GM18909 (cell line): Measurements from ENCODE around the gene DOCK8.

ENCODE experiments used
- ATAC-seq: cut with Tn5 transposase; IDR thresholded peaks from one replicate; pipeline ENCODE4 v1.9.1; 2021; ENCODE audit warnings: mild to moderate bottlenecking; ENCODE audit not compliant: unreplicated experiment, poor library complexity

The DOCK8 gene

DNA sequence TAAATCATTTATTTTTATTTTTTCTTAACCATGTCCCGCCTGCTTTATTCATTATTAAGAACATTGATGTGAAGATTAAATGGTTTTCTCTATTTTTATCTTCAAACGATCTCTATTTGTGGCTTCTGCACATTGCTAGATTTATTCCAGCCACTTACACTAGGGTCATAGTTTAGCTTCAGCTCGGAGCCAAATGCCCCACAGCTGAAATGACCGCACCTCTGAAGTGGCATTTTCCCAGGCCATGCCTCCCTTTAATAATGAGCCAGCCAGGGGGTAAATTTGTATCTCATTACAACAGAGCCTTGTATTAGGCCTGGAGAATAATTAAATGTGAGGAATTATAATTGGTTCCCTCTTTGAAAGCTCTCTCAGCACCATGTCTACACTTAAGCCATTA, 89.4 kb downstream of the DOCK8 start:
- no peak for ATAC-seq

DNA sequence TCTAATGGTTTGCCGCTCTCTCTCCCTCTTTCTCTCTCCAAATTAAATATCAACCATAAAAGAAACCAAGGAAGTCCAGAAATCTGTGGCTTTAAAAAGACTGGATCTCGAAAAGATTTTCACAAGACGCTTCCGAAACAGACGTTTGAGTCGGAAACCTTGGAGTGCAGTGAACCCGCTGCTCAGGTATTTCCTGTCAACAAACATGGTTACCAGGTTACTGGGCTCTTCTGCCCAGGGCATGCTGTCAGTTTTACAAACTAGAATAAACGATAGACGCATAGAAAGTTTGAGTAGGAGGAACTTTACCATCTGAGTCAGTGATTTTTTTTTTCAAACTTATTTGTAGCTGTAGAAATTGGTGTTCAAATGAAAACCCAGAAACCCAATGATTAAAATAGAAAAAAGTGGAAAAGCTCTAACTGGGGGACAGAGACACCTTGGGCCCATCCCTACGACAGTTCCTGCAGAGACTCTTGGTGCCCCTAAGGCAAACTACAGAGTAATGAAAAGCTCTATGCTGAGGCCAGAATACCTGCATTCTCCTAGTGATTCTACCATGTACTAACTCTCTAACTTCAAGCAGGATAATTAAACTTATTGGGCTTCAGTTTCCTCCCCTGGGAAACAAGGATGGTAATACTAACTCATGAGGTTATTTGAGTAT, 90.0 kb downstream of the DOCK8 start:
- ATAC-seq = no peak

DNA sequence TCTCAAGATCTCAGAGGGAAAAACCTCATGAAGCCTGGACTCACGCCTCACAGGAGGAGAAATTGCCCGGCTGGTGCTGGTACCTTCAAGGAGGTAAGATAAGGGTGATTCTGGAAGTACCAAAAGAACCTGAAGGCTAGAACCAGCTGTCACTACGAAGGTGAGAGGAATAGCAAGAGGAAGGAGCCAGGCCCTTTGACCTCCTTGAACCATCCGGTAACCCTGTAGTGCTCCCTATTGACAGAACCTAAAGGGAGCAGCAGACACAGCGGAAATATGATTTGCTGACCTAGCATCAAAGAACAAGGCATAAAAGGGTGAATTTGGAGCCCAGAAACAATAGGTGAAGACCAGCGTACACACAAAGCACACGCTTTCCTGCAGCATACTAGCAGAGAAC, 92.2 kb downstream of the DOCK8 start:
- ATAC-seq = no peak

DNA sequence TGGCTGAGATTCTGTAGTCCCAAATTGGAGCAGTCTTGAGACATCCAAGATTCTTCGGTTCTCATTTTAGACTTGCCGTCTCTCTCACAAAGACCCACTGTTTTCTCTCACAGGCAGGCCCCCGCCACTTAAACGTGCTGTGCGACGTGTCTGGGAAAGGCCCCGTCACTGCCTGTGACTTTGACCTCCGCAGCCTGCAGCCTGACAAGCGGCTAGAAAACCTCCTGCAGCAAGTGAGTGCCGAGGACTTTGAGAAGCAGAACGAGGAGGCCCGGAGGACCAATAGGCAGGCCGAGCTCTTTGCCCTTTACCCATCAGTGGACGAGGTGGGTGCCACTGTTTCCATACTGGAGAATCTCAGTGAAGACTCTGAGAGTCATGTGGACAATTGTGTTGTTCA, 97.2 kb downstream of the DOCK8 start:
- ATAC-seq = no peak

DNA sequence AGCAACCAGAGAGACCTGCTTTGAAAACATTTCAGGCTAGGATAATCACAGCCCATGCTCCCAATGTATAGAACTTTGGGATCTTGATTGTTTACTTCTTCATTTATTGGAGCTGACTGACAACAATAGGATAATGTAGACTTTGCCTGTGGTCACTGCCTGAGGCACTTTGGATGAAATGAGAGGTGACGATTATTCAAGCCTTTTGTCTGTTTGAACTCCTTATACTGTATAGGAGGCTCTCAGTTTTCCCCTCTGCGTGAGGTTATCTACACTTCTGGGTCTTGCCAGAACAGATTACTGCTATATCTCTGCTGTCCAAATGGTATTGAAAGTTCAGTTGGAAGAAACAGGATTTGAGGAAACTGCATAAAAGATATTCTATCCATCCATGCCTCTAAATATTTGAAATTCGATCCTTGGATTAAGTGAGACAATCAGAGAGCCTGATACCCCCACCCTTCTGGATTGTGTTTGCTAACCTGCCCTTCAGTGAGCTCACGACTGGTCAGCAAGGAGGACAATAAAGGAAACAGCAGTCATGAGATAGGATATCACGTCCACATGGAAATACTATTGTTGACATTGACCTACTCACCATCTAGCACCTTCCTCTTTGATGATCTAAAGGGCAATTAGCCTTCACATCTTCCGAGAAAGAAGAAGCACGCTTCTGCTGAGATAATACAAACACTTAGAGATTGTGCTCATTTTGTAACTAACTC, 98.1 kb downstream of the DOCK8 start:
- ATAC-seq = no peak

DNA sequence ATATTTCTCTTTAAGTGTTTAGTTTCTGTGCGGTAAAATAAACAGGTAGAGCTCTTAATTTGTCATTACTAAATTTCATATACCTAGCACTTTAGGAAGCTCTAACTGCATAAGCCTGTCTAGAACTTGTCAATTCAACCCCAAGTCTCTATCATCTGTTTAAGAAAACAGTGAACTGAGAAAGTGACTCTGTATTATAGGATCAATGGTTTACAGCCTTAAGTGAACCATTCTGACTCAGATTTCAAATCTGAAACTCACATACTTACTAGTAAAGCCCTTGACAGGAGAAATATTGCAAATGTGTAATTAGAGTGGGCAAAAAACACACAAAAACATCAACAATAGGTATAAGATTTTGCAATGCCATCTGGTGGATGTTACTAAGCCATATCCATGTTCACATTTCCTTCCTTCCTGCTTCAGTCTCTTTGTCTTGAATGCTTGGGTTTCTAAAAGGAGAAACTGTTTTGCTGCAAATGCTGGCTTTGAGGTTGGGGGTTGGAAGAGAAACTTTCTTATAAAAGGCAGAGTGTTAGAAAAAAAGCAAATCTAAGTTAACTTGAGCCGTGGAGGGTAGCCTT, 101.8 kb downstream of the DOCK8 start:
- ATAC-seq = no peak

DNA sequence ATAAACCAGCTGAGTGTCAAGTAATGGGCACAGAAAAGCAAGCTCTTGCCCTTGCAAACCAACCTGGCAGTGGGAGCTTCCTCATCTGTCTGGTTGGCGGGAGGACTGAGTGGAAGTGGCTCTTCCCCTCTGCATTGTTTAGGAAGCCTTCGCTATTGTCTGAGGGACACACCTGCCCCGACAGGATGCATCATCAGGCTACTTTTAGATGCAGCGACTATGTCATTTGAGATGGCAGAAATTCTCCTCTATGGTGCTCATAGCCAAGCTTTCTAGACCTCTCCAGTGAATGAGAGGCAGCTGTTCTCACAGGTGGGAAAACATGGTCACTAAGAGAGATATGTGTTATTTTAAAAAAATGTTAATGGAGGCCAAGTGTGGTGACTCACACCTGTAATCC, 104.0 kb downstream of the DOCK8 start:
- no peak for ATAC-seq

DNA sequence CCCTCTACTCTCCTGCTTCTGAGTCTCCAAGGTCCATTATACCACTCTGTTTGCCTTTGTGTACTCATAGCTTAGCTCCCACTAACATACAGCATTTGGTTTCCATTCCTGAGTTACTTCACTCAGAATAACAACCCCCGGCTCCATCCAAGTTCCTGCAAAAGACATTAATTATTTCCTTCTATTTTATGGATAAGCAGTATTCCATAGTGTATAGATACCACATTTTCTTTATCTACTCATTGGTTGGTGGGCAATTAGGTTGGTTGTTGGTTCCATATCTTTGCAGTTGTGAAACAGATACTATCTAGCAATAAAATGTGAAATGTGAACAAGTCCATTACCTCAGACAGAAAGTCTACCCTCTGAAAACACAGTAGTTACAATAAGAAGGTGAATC, 110.3 kb downstream of the DOCK8 start:
- no peak for ATAC-seq

DNA sequence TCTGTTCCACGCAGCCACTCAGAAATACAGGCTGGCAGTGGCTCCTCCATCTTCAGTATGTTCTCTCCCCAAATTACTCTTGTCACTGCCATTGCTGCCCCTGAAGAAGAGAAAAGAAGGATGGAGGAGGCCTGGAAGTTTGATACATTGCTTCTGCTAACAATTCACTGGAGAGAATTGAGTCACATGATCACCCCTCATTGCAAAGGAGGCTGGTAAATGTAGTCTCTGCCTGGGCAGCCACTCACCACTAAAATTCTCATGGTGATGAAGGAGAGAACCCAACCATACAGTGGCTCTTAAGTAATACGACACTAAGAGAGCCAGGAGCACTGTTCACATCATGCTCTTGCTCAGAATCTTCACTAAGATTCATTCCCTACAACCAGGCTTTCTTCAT, 112.0 kb downstream of the DOCK8 start:
- ATAC-seq = no peak

DNA sequence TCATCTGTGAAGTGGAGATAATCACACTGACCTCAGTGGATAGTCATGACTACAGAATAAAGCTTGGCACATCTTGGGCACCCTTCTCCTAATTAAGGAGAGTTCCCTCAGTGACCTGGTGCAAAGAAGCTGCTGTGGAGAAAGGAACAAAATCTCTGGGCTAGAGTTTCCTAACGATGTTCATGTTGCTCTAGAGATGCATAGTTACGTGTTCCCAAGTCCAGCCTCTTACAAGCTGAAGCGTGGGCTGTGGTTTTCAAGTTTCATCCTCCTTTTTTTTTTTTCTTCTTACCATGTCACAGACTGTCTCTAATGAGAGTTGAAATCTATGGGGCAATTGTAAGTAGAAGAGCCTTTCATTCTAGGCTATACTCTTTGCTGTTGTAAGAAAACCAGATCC, 113.8 kb downstream of the DOCK8 start:
- no peak for ATAC-seq

DNA sequence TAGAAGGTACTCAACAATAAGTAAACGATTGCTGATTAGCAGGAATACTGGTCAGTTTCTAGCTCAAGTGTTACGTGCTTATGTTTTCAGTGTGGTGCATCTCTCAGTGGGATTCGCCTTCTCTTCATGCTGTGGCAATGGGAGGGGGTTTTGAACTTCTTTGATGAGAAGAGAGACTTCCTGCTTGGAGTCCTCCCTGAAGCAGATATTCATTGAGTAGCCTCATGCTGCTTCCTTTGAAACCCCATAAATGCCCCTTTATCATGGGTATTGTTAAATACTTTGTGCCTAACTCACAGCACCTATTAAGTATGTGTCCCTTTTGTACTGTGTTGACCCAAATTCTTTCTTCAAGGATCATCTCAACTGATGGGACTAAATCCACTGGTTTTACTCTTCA, 116.5 kb downstream of the DOCK8 start:
- ATAC-seq = no peak

DNA sequence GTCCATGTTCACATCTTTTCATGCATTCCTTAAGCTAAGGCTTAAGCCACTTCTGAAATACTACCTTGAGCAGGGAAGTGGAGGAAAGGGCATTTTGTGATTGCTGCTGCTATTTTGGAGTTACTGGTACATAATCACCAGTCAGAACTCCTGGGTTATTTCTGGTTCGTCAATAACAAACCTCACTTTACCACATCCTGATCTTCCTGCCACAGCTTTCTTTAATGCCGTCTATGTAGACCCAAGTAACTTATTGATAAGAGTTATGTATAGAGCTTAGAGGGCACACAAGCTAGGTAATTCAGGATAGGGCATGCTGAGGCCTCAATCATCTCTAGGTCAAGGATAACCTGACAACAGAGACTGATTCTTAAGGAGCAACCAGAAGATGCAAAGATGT, 120.7 kb downstream of the DOCK8 start:
- ATAC-seq = no peak

DNA sequence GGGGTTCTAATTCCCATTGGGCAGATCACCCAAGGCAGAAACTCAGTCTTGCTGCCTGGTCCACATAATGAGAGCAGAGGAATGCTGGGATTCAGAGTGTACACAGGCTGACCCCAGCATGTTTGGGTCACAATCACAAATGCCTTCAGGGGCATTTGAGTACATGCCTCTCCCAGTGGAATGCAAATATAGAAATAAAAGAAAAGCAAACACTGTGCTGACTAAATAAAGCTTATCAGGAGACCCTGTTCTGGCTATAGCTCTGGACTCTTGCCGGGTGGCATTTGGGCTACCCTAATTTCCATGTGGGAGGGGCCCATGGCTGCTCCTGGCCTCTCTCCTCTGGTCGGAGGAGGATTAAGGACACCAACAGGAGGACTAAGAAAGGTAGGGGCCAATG, 121.4 kb downstream of the DOCK8 start:
- no peak for ATAC-seq

DNA sequence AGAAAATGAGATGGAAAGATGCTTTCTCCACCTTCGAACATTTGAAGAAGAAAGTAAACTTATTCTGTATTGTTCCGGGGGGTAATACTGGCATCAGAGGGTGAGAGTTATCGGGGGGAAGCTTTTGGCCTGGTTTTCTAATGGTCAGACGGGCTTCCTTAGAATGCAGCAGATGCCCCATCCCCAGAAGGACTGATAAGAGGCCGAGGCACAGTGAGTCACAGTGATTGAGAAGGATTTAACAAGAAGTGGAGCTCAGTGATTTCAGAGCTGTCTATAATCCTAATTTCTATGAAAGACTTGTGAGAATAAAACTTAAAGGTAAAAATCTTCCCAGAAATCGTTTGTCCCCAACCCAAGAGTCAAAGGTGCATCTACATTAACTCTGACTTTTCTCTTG, 123.9 kb downstream of the DOCK8 start:
- ATAC-seq = no peak

DNA sequence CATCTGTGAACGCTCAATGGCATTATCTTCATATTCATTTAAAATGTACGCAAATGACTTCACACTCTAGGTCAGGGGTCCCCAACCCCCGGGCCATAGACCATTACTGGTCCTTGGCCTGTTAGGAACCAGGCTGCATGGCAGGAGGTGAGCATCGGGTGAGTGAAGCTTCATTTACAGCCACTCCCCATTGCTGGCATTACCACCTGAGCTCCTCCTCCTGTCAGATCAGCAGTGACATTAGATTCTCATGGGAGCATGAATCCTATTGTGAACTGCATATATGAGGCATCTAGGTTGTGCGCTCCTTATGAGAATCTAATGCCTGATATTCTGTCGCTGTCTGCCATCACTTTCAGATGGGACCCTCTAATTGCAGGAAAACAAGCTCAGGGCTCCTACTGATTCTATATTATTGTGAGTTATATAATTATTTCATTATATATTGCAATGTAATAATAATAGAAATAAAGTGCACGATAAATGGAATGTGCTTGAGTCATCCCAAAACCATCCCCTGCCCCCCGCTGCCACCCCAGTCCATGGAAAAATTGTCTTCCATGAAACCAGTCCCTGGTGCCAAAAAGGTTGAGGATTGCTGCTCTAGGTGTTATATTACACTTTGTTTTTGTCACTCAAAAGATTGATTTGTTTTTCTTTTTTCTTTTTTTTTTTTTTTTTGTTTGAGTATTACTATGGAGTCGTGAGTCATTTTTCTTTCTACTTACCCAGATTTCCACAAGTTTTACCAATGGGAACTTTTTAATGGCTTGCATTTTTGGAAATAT, 127.2 kb downstream of the DOCK8 start:
- ATAC-seq = no peak

DNA sequence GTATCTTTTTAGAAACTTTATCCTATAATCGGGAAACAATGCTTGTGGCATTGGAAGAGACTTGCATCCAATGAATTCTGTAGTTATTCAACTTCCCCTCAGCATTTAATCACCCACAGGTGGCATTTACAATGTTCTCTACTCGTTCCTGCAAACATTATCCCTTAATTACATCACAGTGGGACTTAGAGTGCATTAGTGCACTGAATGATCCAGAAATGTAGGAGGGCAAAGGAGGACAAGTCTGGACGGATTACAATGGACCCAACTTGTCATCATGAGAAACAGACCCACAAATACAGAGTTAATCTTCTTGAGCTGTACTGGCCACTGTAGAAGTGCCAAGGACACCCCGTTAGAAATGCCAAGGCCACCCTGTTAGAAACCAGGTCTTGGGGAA, 129.1 kb downstream of the DOCK8 start:
- ATAC-seq = no peak

DNA sequence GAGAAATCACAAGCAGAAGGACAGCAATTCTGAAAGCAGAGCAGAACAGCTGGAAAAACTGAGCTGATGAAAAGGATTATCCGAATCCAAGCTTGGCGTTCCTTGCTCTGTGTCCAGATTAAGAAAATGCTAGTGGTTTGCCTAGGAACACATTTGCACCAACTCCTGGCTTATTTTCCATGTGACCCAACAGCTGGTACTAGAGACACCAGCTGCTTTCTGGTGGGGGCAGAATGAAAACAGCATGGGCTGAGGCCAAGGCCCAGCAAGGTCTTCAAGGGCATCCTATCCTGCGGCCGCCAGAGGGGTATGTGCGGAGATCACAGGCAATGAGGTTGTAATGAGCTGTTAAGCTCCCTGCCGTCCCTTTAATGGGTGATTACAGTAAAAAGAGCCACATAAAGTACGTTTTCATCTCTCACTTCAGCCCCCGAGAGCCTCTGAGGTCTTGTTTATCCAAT, 131.5 kb downstream of the DOCK8 start:
- ATAC-seq = no peak

DNA sequence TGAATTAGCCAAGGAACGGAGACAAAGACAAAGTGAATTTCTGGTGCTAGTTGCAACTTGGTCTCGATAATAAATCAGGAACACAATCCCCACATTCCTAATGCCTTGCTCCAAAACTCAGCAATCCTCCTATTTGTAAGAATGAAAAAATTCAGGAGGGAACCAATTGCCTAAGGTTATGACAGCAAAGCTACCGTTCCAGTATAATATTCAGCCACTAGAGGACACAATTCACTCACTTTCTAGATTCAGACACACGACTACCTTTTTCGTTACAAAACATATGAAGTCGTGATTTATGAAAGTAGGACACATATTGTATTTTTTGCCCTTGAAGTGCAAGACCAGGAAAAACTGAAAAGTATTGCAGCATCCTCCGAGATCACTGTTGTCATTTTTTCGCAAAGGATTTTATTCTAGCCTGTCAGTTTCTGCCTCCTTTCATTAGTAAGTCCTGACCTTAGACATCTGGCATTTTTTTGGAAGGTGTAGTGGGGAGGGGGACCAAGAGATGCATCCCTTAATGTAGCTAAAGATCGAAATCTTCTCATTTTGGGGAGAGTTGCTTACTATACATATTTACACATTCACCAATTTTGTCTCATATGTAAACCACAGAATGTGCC, 133.1 kb downstream of the DOCK8 start:
- ATAC-seq = no peak

DNA sequence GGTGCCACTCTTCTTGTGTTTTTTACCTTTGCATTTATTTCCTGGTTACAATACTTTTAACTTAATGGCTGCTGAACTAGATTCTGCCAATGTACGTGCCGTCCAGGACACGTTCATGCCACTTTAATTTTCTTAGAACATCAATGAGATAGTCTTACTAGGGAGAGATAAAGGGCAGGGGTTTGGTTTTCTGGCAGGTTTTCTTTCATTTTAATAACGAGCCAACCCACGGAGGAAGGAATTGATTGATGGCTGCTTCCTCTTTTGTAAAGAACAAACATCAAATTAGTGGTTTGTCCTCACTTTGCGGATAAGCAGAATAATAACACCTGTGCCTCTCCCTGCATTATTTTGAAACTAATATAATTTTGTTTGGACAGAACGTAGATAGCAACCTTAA, 135.7 kb downstream of the DOCK8 start:
- ATAC-seq = no peak

DNA sequence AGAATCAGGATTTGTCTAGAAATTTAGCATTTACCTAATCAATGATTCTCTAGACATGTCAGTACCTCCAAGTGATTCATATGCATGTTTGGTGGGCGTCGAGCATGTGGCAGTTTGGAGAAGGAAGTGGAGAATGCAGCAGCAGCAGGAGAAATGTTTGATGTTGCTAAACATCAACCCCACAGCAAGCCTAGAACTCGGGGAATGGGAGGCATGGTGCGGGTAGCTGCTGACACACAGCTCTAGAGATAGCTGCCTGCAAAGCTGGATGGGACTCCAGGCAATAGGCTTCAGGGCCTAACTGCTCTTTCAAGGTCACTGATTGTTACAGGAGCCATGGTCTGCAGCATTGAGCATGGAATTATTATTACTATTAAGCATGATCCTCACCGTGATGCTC, 137.3 kb downstream of the DOCK8 start:
- ATAC-seq = no peak

DNA sequence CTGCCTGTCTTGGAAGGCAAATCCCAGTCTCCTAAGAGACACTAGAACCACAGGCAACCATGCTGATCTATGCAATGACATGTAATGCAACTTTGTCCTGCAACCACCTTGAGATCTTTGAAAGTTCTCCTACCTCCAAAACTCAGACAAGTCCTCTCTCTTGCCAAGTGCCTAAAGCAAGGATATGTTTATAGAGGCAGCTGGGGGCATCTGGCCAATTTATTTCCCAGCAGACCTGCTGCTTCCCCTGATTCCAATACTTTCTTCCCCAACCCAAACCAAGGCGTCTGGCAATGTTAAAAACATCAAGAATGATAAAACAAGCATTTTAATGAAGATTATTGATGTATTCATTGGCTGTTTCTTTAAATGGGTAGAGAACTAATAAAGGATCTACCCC, 138.4 kb downstream of the DOCK8 start:
- no peak for ATAC-seq
